SK-N-SH (cell line): Measurements from ENCODE around the gene TIA1. TPM values are rescaled to one million over a fixed set of nuclear protein-coding genes. Genes with fewer than 3 reads are reported as not detected.
A peak's percentile ranks its signal among the peaks of the same experiment; 100 is the strongest.

Experiments used
- CTCF ChIA-PET: fragments of 300-600, 350-600 bp; formaldehyde crosslinking; extraction: SDS; loops from one replicate; lab custom pipeline; 2021; lab: Yijun Ruan, JAX
- POLR2A ChIA-PET: fragments of 350-600 bp; sonication (Branson Sonifier 250); formaldehyde crosslinking; extraction: SDS; loops from one replicate; lab custom pipeline; 2020; ENCODE audit warnings: antibody characterized with exemption, inconsistent platforms; lab: Yijun Ruan, JAX
- DNase-seq: peaks from one replicate; pipeline ENCODE4 v3.0.0; 2012
- H2AFZ ChIP-seq: fragments of 200-600 bp; sonication (generic); 2 replicates; pipeline ENCODE4 v1.8.1; 2016; ENCODE audit warnings: antibody characterized with exemption, mild to moderate bottlenecking, low read depth
- H3F3A ChIP-seq: fragments of 200-600 bp; sonication (generic); replicated peaks from 2 replicates; pipeline ENCODE3; 2016; ENCODE audit warnings: antibody characterized with exemption, mild to moderate bottlenecking; ENCODE audit not compliant: insufficient read depth
- H3K27ac ChIP-seq, 2 experiments: fragments of 200-500 bp in 1 of 2; fragments of 200-600 bp in 1 of 2; sonication (Bioruptor generic) in 1 of 2; sonication (generic), shearing (Covaris generic) in 1 of 2; 2 replicates each; pipeline versions ENCODE4 v1.5.1 to v1.6.1; 2014 to 2016; ENCODE audit warnings: low read depth in 2 of 2, inconsistent platforms in 1 of 2, low read length in 1 of 2, mild to moderate bottlenecking in 1 of 2, mixed read lengths in 1 of 2
- H3K27me3 ChIP-seq: fragments of 200-600 bp; sonication (generic), shearing (Covaris generic); 2 replicates; pipeline ENCODE4 v1.6.1; 2016; ENCODE audit warnings: mixed run types; ENCODE audit not compliant: insufficient read depth
- H3K36me3 ChIP-seq, 2 experiments: fragments of 200-500 bp in 1 of 2; fragments of 200-600 bp in 1 of 2; sonication (Bioruptor generic) in 1 of 2; sonication (generic) in 1 of 2; replicated peaks in 1 of 2; 2 replicates each; pipeline versions ENCODE3 to v1.5.1; 2014 to 2016; ENCODE audit warnings: low read length in 1 of 2, mild to moderate bottlenecking in 1 of 2; ENCODE audit not compliant: insufficient read depth in 2 of 2, control insufficient read depth in 1 of 2
- H3K4me1 ChIP-seq, 2 experiments: fragments of 200-500 bp in 1 of 2; fragments of 200-600 bp in 1 of 2; sonication (Bioruptor generic) in 1 of 2; sonication (generic), shearing (Covaris generic) in 1 of 2; 2 replicates each; pipeline versions ENCODE4 v1.5.1 to v1.6.1; 2014 to 2016; ENCODE audit warnings: low read depth in 1 of 2, low read length in 1 of 2, mixed run types in 1 of 2; ENCODE audit not compliant: insufficient read depth in 2 of 2, control insufficient read depth in 1 of 2
- H3K4me2 ChIP-seq: fragments of 200-600 bp; sonication (generic), shearing (Covaris generic); 2 replicates; pipeline ENCODE4 v1.6.1; 2017; ENCODE audit warnings: mixed run types
- H3K4me3 ChIP-seq, 2 experiments: fragments of 200-500 bp in 1 of 2; fragments of 200-600 bp in 1 of 2; sonication (Bioruptor generic) in 1 of 2; sonication (generic), shearing (Covaris generic) in 1 of 2; 2 replicates each; pipeline versions ENCODE4 v1.5.1 to v1.8.1; 2014 to 2016; ENCODE audit warnings: low read depth in 2 of 2, inconsistent platforms in 1 of 2, low read length in 1 of 2, mild to moderate bottlenecking in 1 of 2, mixed read lengths in 1 of 2, moderate library complexity in 1 of 2
- H3K79me2 ChIP-seq: fragments of 200-600 bp; sonication (generic); 2 replicates; pipeline ENCODE4 v1.8.1; 2017; ENCODE audit warnings: mild to moderate bottlenecking; ENCODE audit not compliant: insufficient read depth
- H3K9ac ChIP-seq: fragments of 200-600 bp; sonication (generic); 2 replicates; pipeline ENCODE4 v1.6.1; 2017; ENCODE audit warnings: mixed run types
- H3K9me2 ChIP-seq: fragments of 200-600 bp; sonication (generic); 2 replicates; pipeline ENCODE4 v1.6.1; 2017; ENCODE audit warnings: mixed run types
- H3K9me3 ChIP-seq: fragments of 200-600 bp; sonication (generic); 2 replicates; pipeline ENCODE4 v1.6.1; 2017; ENCODE audit warnings: mixed run types, mild to moderate bottlenecking, moderate library complexity
- H4K20me1 ChIP-seq: fragments of 200-600 bp; sonication (generic); 2 replicates; pipeline ENCODE4 v1.6.1; 2017; ENCODE audit warnings: mild to moderate bottlenecking, mixed run types; ENCODE audit not compliant: insufficient read depth
- CHD2 ChIP-seq: fragments of 150-350 bp; IDR thresholded peaks from 2 replicates; pipeline ENCODE4 v1.6.1; 2018; ENCODE audit warnings: low read length; ENCODE audit not compliant: partially characterized antibody
- EP300 ChIP-seq, 2 experiments: IDR thresholded peaks; 2 replicates each; pipeline versions ENCODE4 v1.4.0 to v1.6.1; 2012; ENCODE audit warnings: borderline replicate concordance in 1 of 2, low read depth in 1 of 2, low read length in 1 of 2
- EZH2phosphoT487 ChIP-seq: fragments of 200-600 bp; sonication (generic); IDR thresholded peaks from 2 replicates; pipeline ENCODE4 v1.6.1; 2017; ENCODE audit warnings: low read depth, mixed run types, mild to moderate bottlenecking, antibody characterized with exemption, moderate library complexity, borderline replicate concordance
- MXI1 ChIP-seq: IDR thresholded peaks from 2 replicates; pipeline ENCODE4 v1.6.1; 2012; ENCODE audit warnings: mild to moderate bottlenecking, low read depth, low read length, improper control_type of control experiment
- NFIC ChIP-seq: IDR thresholded peaks from 2 replicates; pipeline ENCODE4 v1.4.0; 2012; ENCODE audit warnings: borderline replicate concordance
- PBX3 ChIP-seq: IDR thresholded peaks from 2 replicates; pipeline ENCODE4; 2012
- POLR2AphosphoS5 ChIP-seq: IDR thresholded peaks from 2 replicates; pipeline ENCODE4 v1.6.1; 2012; ENCODE audit warnings: low read depth, low read length
- RAD21 ChIP-seq: IDR thresholded peaks from 2 replicates; pipeline ENCODE4 v1.6.1; 2012; ENCODE audit warnings: mild to moderate bottlenecking, low read length
- RCOR1 ChIP-seq: fragments of 150-350 bp; IDR thresholded peaks from 2 replicates; pipeline ENCODE4 v1.6.1; 2017; ENCODE audit warnings: antibody characterized with exemption, low read length
- RXRA ChIP-seq: IDR thresholded peaks from 2 replicates; pipeline ENCODE4 v1.4.0; 2012; ENCODE audit warnings: low read depth, mild to moderate bottlenecking, borderline replicate concordance
- USF2 ChIP-seq: fragments of 150-350 bp; IDR thresholded peaks from 2 replicates; pipeline ENCODE4 v1.6.1; 2017; ENCODE audit warnings: antibody characterized with exemption, low read length, low read depth, borderline replicate concordance
- WGBS: methylation state at CpG from one replicate; pipeline ENCODE4 v1.1.6; 2017; ENCODE audit warnings: low lambda C conversion rate; 5-methylcytosine and 5-hydroxymethylcytosine counted together
- polyA plus RNA-seq, 3 experiments: library from polyadenylated mRNA; depleted of rRNA; stranded (reverse); fragments of >200 nt; gene quantifications; 2 replicates each; pipeline ENCODE4 v1.2.3, GENCODE V29; 2012
- TF ChIP-seq, protein P1 (sequence below): IDR thresholded peaks from 2 replicates; pipeline ENCODE4 v1.4.0; 2012; ENCODE audit warnings: low read depth, borderline replicate concordance

The TIA1 gene
- polyA plus RNA-seq, 1 of the 3 experiments (the other 2 are of a cell fraction), result 77.7 TPM

- TF ChIP-seq RXRA (no peak), POLR2AphosphoS5 (no peak)
These were observed 5.9 kb downstream of the TIA1 start (continued) for GRCh38 chr2:70242552-70242951.

GRCh38 chr2:70241340-70241739, 7.1 kb downstream of the TIA1 start:
- H3K79me2 ChIP-seq, result peaks cover 100% of the 10 kb centered on the region
- peaks cover 0 to 41% of the 10 kb centered on the region in 2 experiments for H3K36me3 ChIP-seq
- 84% methylated on average over 8 of the region's 8 CpGs for WGBS
- POLR2A ChIA-PET, result no interaction called here
- TF ChIP-seq EP300 (IDR thresholded peaks at IDR 0.05; ENCODE audit: borderline replicate concordance in 1 of 2, low read depth in 1 of 2, low read length in 1 of 2) (no peak), RAD21 (no peak), EZH2phosphoT487 (no peak), PBX3 (no peak), CHD2 (no peak), USF2 (no peak), RCOR1 (no peak), MXI1 (no peak), NFIC (no peak)
- TF ChIP-seq, protein P1, sequence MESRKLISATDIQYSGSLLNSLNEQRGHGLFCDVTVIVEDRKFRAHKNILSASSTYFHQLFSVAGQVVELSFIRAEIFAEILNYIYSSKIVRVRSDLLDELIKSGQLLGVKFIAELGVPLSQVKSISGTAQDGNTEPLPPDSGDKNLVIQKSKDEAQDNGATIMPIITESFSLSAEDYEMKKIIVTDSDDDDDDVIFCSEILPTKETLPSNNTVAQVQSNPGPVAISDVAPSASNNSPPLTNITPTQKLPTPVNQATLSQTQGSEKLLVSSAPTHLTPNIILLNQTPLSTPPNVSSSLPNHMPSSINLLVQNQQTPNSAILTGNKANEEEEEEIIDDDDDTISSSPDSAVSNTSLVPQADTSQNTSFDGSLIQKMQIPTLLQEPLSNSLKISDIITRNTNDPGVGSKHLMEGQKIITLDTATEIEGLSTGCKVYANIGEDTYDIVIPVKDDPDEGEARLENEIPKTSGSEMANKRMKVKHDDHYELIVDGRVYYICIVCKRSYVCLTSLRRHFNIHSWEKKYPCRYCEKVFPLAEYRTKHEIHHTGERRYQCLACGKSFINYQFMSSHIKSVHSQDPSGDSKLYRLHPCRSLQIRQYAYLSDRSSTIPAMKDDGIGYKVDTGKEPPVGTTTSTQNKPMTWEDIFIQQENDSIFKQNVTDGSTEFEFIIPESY, result no peak
- H3K9me2 ChIP-seq, result no peaks in the 10 kb centered on the region
- no peaks in the 10 kb centered on the region for H3K9me3 ChIP-seq
- CTCF ChIA-PET, result interaction anchor here (0.7 kb wide), 1 partner anchor 176 kb away, joined by 3 read pairs; no protein-coding TSS in a partner anchor
- peaks cover 7% of the 10 kb centered on the region for H3F3A ChIP-seq
- no peak overlapping the region for H3K9ac ChIP-seq
- no peak overlapping the region for H3K4me2 ChIP-seq
- H3K27me3 ChIP-seq, result no peaks in the 10 kb centered on the region
- peaks cover 3 to 12% of the 10 kb centered on the region in 2 experiments; a peak in 3 of 4 replicates for H3K4me1 ChIP-seq
- no peak for DNase-seq
- peaks cover 95% of the 10 kb centered on the region for H4K20me1 ChIP-seq
- 0 out of 4 replicates have a peak overlapping the region, but pooled peaks of 1 of the 2 experiments have one; percentile 6 for H3K27ac ChIP-seq
- no peak overlapping the region for H2AFZ ChIP-seq
- no peak overlapping the region for H3K4me3 ChIP-seq
